ENCODE data around the gene ATG7. TPM values are rescaled to one million over a fixed set of nuclear protein-coding genes. Genes with fewer than 3 reads are reported as not detected.

ATG7 gene
- total and polyA plus RNA-seq, 10 of the 15 experiments (the other 5 are each of a cell fraction or from before 2014, with no cell fraction given): 13.5 to 49.5 (median 26.4) TPM

GRCh38 chr3:11569156-11569741 lies 297.1 kb downstream of the ATG7 start (continued):
- TF ChIP-seq ZBTB40 (IDR thresholded peaks at IDR 0.05; ENCODE audit: borderline replicate concordance) (no peak), MTA2 (IDR thresholded peaks at IDR 0.05; ENCODE audit: low read depth) (no peak), MLLT1 (IDR thresholded peaks at IDR 0.05) (no peak)

DNA sequence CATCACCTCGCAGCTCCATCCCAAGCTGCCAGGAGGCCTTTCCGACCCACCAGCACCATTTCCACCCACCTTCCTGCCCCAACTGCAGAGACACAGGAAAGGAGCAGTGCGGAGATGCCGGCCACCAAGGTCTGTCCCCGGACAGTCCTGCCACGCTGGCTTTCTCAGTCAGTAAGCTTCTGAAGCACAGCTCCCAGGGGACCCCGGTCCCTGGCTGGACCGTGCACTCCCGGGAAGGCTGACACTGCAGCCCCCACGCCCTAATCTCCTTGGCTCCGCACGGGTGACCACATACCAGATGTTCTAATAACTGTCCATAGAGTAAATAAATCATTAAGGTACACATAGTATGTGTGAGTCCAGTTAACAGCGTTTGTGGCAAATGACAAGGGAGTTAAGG lies 298.1 kb downstream of the ATG7 start:
- POLR2A ChIA-PET: interaction anchor here (1.0 kb wide), 1 partner anchor 10 kb away, joined by 3 read pairs; no protein-coding TSS in a partner anchor
- Histone ChIP-seq H3K79me2 (ENCODE audit: control insufficient read depth, insufficient read depth, low read length) (peaks cover 1% of the 10 kb centered on the region), H3K4me3 (no peak overlapping the region), H3K4me1 (ENCODE audit: control insufficient read depth, insufficient read depth, low read length) (no peaks in the 10 kb centered on the region), H2AFZ (ENCODE audit: control insufficient read depth, low read depth, low read length) (no peak overlapping the region), H3K9ac (ENCODE audit: control insufficient read depth, insufficient read depth, low read length) (no peak overlapping the region), H3K9me3 (replicated peaks; ENCODE audit: control insufficient read depth, insufficient read depth, low read length) (no peaks in the 10 kb centered on the region), H3K27me3 (replicated peaks in 1 of 2; ENCODE audit: control insufficient read depth in 2 of 2, insufficient read depth in 2 of 2, low read length in 1 of 2) (no peaks in the 10 kb centered on the region), H4K20me1 (ENCODE audit: control insufficient read depth, insufficient read depth) (no peaks in the 10 kb centered on the region; the same call in 1 of the 2 replicates), H3K4me2 (ENCODE audit: control insufficient read depth, insufficient read depth) (no peak overlapping the region), H3K27ac (ENCODE audit: control insufficient read depth, insufficient read depth) (no peak overlapping the region), H3K36me3 (ENCODE audit: control insufficient read depth in 2 of 2, insufficient read depth in 2 of 2, low read length in 1 of 2) (peaks cover 9% of the 10 kb centered on the region in 2 experiments)
- SMC1A ChIA-PET (ENCODE audit: uncharacterized antibody, unreplicated experiment): interaction anchor here (1.6 kb wide), 1 partner anchor 49 kb away, joined by 3 read pairs; no protein-coding TSS in a partner anchor
- FAIRE-seq: no peak
- no peak for DNase-seq (ENCODE audit: low read depth, low spot score)
- no peak for TF ChIP-seq CHD2 (IDR thresholded peaks at IDR 0.05; ENCODE audit: borderline replicate concordance, low read depth, low read length)
- no peak for TF ChIP-seq WRNIP1 (IDR thresholded peaks at IDR 0.05; ENCODE audit: borderline replicate concordance, low read depth, low read length)
- 93% methylated on average over 13 of the region's 13 CpGs for WGBS (ENCODE audit: insufficient coverage, insufficient replicate concordance, low lambda C conversion rate, missing lambda C conversion rate)
- CTCF ChIA-PET: no interaction called here
- ATAC-seq: no peak
- RAD21 ChIA-PET (ENCODE audit: unreplicated experiment): no interaction called here
- BruUV-seq (replicated peaks): no TSS peak
- intact Hi-C loops (cut with micrococcal nuclease; ENCODE audit: unreplicated experiment) (no loop called here), in situ Hi-C loops (cut with MboI) (no loop called here)
